Left kidney (tissue), 2 donors: ENCODE results near the gene WNK1. TPM values are rescaled to one million over a fixed set of nuclear protein-coding genes. Genes with fewer than 3 reads are reported as not detected.

ENCODE experiments used
- DNase-seq: peaks from one replicate; pipeline ENCODE4 v3.0.0-alpha.2; 2013
- polyA plus RNA-seq: library from polyadenylated mRNA; unstranded; fragments of 120-200 nt; gene quantifications from one replicate; pipeline ENCODE4 v1.2.1, GENCODE V29; 2013; ENCODE audit not compliant: insufficient read length

WNK1 gene
- polyA plus RNA-seq, 1 donor = 132 TPM

- DNase-seq = no peak
Measured at GRCh38 chr12:857611-858010, 105.2 kb downstream of the WNK1 start.

- DNase-seq = no peak
Measured at GRCh38 chr12:862303-862911, 110.0 kb downstream of the WNK1 start.

- no peak for DNase-seq
Measured at GRCh38 chr12:863285-863684, 110.9 kb downstream of the WNK1 start.

GRCh38 chr12:865614-866013, 113.2 kb downstream of the WNK1 start:
- no peak for DNase-seq

- no peak for DNase-seq
Measured at GRCh38 chr12:867905-868304, 115.5 kb downstream of the WNK1 start.

GRCh38 chr12:868722-869121, 116.3 kb downstream of the WNK1 start:
- DNase-seq = no peak

GRCh38 chr12:870378-870777, 118.0 kb downstream of the WNK1 start:
- no peak for DNase-seq

- DNase-seq = no peak
Measured at GRCh38 chr12:873954-874353, 121.6 kb downstream of the WNK1 start.

- DNase-seq = no peak
Measured at GRCh38 chr12:879641-880040, 127.3 kb downstream of the WNK1 start.

GRCh38 chr12:880656-881055, 128.3 kb downstream of the WNK1 start:
- DNase-seq = no peak

GRCh38 chr12:884746-885414, 132.5 kb downstream of the WNK1 start:
- no peak for DNase-seq

GRCh38 chr12:885701-886100, 133.3 kb downstream of the WNK1 start:
- DNase-seq = no peak

- no peak for DNase-seq
Measured at GRCh38 chr12:886206-886605, 133.8 kb downstream of the WNK1 start.

- no peak for DNase-seq
Measured at GRCh38 chr12:894226-894625, 141.8 kb downstream of the WNK1 start.

- DNase-seq = no peak
Measured at GRCh38 chr12:896031-896430, 143.7 kb downstream of the WNK1 start.

GRCh38 chr12:897386-897785, 145.0 kb downstream of the WNK1 start:
- no peak for DNase-seq

GRCh38 chr12:902581-902980, 150.2 kb downstream of the WNK1 start:
- no peak for DNase-seq

- no peak for DNase-seq
Measured at GRCh38 chr12:903055-903454, 150.7 kb downstream of the WNK1 start.

GRCh38 chr12:904010-904414, 151.6 kb downstream of the WNK1 start:
- DNase-seq = no peak

- no peak for DNase-seq
Measured at GRCh38 chr12:905261-906031, 153.1 kb downstream of the WNK1 start.

- no peak for DNase-seq
Measured at GRCh38 chr12:906062-906585, 153.7 kb downstream of the WNK1 start.

GRCh38 chr12:907413-908185, 155.2 kb downstream of the WNK1 start:
- no peak for DNase-seq
